Ovary (tissue), 3 donors: Measurements from ENCODE around the gene TBCD.

Experiments used
- CTCF ChIP-seq, 3 donors: fragments of 450-650 bp in 2 of 3; fragments of 200-600 bp in 1 of 3; IDR thresholded peaks; one replicate each; pipeline versions ENCODE4 v1.5.1 to v1.8.0; 2016 to 2022; ENCODE audit warnings: antibody characterized with exemption in 3 of 3, mild to moderate bottlenecking in 1 of 3
- POLR2A ChIP-seq: fragments of 450-650 bp; IDR thresholded peaks from one replicate; pipeline ENCODE4 v1.6.1; 2017; ENCODE audit warnings: antibody characterized with exemption, mild to moderate bottlenecking, moderate library complexity
- donor health status: DM: no; HTN: no; CAD: no.

GRCh38 chr17:82860606-82861392 is 108.9 kb downstream of the TBCD start:
- TF ChIP-seq CTCF (IDR thresholded peaks at IDR 0.05) (no peak), POLR2A (no peak)
